ENCODE results near the gene NXNL1.

Gene NXNL1

GRCh38 chr19:17481986-17482385, 21.3 kb upstream of the NXNL1 start:
- TF ChIP-seq CTCF (IDR thresholded peaks at IDR 0.05): no peak

DNA sequence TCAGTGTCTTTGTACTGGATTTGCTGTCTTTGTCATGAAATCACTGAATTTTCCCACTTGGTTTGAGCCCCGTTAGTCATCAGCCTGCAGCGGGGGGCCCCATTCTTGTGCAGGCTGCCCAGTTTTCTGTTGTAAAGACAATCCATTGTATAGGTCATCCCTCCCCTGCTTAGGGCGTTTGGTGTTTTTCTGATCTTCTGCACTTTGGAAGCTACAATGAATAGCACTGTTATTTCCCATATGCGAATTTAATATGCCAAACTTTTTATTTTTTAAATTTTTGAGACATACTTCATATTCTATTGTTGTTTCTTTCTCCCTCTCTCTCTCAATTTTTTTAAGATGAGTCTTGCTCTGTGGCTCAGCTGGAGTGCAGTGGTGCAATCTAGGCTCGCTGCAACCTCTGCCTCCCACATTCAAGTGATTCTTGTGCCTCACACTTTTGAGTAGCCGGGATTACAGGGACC, 18.6 kb upstream of the NXNL1 start:
- no peak for TF ChIP-seq CTCF (IDR thresholded peaks at IDR 0.05)

DNA sequence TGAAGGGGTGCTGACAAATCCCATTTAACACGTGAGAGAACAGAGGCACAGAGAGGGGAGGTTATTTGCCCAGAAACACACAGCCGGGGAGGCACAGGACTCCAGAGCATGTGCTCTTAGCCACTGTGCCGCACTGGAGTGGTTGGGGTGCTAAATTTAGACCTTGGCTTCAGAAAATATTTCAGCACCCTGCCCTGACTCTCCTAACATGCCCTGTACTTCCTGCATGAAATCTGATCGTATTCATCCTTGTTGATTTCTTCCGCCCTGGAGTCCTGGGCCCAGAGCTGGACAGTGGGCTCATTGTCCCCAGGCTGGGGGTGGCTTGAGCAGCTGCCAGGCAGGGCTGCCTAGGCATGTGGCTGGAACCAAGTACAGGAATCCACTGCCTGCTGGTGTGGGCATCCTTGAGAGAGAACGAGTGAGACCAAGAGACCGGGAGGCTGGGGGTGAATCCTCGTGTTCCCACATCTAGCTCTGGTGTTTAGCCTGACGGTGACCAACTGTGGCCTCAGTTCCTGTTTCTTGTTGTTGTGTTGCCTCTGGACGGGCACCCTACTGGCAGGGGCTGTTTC, 14.9 kb upstream of the NXNL1 start:
- TF ChIP-seq CTCF (IDR thresholded peaks at IDR 0.05): no peak

DNA sequence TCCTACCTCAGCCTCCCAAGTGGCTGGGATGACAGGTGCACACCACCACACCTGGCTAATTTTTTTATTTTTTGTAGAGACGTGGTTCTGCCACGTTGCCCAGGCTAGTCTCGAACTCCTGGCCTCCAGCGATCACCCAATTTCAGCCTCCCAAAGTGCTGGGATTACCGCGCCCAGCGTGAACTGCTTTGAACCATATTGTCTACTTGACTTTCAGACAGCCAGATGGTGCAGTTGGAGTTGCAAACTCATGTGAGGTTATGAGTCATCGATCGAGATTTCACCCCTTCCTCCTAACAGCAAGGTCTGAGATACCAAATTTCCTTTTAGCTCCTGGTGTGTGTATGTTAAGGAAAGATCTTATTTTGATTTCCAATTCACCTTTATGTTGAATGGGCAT, 12.3 kb upstream of the NXNL1 start:
- TF ChIP-seq CTCF (IDR thresholded peaks at IDR 0.05): no peak

GRCh38 chr19:17471410-17472125, 10.8 kb upstream of the NXNL1 start:
- no peak for TF ChIP-seq CTCF (IDR thresholded peaks at IDR 0.05)

DNA sequence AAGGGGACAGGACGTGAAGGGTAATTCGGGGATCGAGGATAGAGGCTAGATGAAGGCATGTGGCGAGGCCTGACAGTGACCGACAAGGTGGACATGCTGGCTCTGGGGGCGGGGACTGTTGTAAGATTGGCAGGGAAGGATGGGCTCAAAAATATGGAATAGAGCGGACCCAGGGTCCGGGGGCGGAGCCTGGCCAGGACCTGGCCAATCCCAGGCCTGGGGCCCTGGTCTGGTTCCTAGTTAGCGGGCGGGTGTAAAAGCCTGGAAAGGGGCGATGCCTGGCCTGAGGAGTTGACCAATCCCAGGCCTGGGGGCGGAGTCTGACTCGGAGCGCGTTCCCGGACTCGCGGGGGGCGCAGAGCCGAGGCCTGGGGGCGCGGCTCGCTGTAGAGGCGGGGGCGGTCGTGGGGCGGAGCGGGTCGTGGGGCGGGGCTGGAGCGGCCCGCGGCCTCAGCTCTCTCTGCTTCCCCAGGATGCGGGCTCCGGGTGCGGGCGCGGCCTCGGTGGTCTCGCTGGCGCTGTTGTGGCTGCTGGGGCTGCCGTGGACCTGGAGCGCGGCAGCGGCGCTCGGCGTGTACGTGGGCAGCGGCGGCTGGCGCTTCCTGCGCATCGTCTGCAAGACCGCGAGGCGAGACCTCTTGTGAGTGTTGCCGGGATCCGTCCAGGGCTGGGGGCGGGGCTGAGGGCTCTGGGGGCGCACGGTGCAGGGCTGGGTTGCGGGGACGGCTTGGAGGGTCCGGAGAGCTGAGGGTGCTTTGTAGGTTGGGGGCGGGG, 9.5 kb upstream of the NXNL1 start, which contains the start of gene SLC27A1:
Gene SLC27A1, plus strand, starts transcription at position 457 of the 774 bp plus-strand sequence. Its CDS starts 17 bp downstream, at position 474.
- TF ChIP-seq CTCF (IDR thresholded peaks at IDR 0.05): no peak

GRCh38 chr19:17469481-17470067, 8.8 kb upstream of the NXNL1 start:
- TF ChIP-seq CTCF (IDR thresholded peaks at IDR 0.05): no peak
